HG03108 (cell line): ENCODE results near the gene ALOX15B.

Experiments used
- ATAC-seq: cut with Tn5 transposase; IDR thresholded peaks from one replicate; pipeline ENCODE4 v1.9.1; 2021; ENCODE audit warnings: moderate library complexity; ENCODE audit not compliant: unreplicated experiment

ALOX15B gene, protein sequence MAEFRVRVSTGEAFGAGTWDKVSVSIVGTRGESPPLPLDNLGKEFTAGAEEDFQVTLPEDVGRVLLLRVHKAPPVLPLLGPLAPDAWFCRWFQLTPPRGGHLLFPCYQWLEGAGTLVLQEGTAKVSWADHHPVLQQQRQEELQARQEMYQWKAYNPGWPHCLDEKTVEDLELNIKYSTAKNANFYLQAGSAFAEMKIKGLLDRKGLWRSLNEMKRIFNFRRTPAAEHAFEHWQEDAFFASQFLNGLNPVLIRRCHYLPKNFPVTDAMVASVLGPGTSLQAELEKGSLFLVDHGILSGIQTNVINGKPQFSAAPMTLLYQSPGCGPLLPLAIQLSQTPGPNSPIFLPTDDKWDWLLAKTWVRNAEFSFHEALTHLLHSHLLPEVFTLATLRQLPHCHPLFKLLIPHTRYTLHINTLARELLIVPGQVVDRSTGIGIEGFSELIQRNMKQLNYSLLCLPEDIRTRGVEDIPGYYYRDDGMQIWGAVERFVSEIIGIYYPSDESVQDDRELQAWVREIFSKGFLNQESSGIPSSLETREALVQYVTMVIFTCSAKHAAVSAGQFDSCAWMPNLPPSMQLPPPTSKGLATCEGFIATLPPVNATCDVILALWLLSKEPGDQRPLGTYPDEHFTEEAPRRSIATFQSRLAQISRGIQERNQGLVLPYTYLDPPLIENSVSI

GRCh38 chr17:8038954-8039610 lies at the start of gene ALOX15B:
TSS of gene ALOX15B (plus strand) at chr17:8039059. CDS start at chr17:8039156, 97 bp downstream.
- ATAC-seq, result no peak

GRCh38 chr17:7989781-7990655 lies 48.8 kb upstream of the ALOX15B start:
- ATAC-seq, result peak; percentile 74

DNA sequence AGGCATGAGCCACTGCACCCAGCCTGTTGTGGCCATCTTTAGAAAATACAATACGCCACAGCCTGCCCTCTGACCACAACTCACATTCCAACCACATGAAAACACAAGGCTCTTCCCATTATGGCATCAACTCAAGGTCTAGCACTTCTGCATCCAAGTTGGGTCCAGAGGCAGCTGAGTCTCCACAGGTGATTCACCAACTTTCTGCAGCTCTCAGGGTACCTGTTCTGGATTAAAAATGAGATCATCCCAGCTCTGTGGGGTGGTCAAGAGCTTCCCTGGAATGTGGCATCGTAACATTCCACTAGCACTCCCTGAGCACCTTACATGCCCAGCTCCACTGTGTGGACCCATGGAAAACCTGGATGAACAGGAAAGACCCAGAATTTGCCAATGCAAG lies 46.3 kb upstream of the ALOX15B start:
- ATAC-seq, result no peak

DNA sequence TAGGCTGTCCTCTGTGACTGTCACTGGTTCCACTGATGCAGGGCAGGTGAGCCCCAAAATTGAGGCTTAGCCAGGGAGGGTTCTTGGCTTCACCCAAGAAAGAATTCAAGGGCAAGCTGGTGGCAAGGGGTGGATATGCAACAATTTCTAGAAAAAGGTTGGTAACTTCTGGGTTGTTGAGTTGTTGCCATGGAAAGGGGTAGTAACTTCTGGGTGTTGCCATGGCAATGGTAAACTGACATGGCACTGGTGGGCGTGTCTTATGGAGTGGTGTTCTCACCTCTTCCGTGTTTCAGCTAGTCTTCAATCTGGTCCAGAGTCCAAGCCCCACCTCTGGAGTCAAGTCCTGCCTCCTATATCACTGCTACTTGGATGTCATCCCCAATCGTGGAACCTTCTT lies 45.9 kb upstream of the ALOX15B start:
- ATAC-seq, result no peak

DNA sequence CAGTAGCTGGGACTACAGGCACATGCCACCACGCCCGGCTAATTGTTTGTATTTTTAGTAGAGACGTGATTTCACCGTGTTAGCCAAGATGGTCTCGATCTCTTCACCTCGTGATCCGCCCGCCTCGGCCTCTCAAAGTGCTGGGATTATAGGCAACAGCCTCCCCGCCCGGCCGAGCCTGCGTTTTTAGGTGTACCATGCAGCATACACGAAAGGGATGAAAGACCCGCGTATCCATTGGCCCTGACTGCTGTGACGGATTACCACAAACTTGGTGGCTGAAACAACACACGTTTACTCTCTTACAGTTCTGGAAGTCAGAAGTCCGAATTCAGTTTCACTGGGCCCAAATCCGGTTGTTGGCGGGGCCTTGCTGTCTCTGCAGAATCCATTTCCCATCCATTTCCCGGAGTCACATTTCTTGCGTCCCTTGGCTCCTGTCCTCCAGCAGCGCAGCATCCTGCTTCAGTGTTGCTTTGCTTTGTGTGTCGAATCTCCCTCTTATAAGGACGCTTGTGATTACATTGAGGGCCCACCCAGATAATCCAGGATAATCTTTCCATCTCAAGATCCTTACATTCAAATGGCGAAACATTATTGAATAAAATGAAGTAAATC lies 44.8 kb upstream of the ALOX15B start:
- no peak for ATAC-seq

GRCh38 chr17:7995724-7996123 lies 43.1 kb upstream of the ALOX15B start:
- ATAC-seq, result no peak

DNA sequence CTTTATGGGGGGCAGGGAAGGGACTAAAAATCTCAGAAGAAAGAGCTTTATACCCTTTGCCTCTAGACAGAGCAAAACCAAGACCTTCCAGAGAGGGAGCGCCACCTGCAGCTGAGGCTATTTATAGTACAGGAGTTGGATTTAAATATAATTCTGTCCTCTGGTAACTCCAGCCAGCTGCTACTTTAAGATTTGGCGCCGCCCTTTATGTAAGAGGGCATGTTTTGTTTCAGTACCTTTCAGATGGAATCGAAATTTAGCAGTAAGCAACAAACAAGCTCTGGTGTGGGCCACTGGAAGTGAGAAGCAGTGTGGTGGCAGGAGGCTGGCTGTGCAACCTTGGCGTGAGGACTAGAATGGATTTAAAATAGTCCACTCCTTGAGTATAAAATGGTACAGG lies 41.7 kb upstream of the ALOX15B start:
- no peak for ATAC-seq

GRCh38 chr17:8001976-8002720 lies 36.7 kb upstream of the ALOX15B start, which contains the start of gene GUCY2D:
TSS of gene GUCY2D (plus strand) at chr17:8002615. CDS start at chr17:8003048, 433 bp downstream.
- ATAC-seq, result no peak

GRCh38 chr17:8002721-8003593 lies 35.9 kb upstream of the ALOX15B start:
- no peak for ATAC-seq

DNA sequence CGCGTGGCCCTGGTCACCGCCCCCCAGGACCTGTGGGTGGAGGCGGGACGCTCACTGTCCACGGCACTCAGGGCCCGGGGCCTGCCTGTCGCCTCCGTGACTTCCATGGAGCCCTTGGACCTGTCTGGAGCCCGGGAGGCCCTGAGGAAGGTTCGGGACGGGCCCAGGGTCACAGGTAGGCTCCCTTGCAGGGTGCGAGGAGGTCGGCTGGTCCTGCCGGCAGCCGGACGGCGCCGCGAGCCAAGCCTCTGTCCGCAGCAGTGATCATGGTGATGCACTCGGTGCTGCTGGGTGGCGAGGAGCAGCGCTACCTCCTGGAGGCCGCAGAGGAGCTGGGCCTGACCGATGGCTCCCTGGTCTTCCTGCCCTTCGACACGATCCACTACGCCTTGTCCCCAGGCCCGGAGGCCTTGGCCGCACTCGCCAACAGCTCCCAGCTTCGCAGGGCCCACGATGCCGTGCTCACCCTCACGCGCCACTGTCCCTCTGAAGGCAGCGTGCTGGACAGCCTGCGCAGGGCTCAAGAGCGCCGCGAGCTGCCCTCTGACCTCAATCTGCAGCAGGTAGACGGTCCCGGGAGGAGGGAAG lies 35.2 kb upstream of the ALOX15B start:
- ATAC-seq, result no peak

DNA sequence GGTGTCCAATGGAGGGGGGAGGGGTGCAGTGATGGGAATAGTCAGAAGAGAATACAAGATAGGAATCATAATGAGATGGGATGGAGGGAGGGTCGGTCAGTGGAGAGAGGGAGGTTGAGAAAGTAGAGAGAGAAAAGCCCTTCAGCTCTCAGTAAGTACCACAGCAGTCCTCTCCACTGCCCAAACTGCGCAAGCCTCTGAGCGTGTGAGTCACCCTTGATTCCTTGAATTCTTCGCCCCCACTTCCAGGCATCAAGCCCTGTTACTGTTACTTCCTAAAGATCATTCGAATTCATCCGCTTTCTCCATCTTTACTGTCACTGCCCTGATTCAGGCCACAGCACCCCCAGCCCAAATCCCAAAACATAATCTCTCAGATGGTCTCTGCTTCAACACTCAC lies 34.0 kb upstream of the ALOX15B start:
- ATAC-seq, result no peak

GRCh38 chr17:8005357-8005756 lies 33.5 kb upstream of the ALOX15B start:
- no peak for ATAC-seq

- no peak for ATAC-seq
These were observed 32.7 kb upstream of the ALOX15B start for GRCh38 chr17:8005967-8006730.

- ATAC-seq, result no peak
These were observed 31.8 kb upstream of the ALOX15B start for GRCh38 chr17:8006836-8007680.

- ATAC-seq, result no peak
These were observed 31.0 kb upstream of the ALOX15B start for GRCh38 chr17:8007836-8008235.

GRCh38 chr17:8012045-8012580 lies 26.7 kb upstream of the ALOX15B start:
- no peak for ATAC-seq
